ENCODE results near the gene RNF5. TPM values are rescaled to one million over a fixed set of nuclear protein-coding genes. Genes with fewer than 3 reads are reported as not detected.

RNF5 gene
- total and polyA plus RNA-seq, 2 of the 4 experiments (the other 2 are of a cell fraction), result 18.8 to 41.4 TPM

GRCh38 chr6:32151863-32152768, 26.1 kb upstream of the RNF5 start, which contains the start of gene PRRT1:
Gene PRRT1 (minus strand): TSS chr6:32151939. CDS start chr6:32151827, 112 bp downstream.
- Histone ChIP-seq H3K56ac (ENCODE audit: extremely low read depth, insufficient read depth, low read length) (no peak within 1 kb of the TSS), H3K4me1 (ENCODE audit: control insufficient read depth, insufficient read depth, low read length) (peaks cover 23% of the 10 kb centered on the region), H2BK5ac (ENCODE audit: low read depth, low read length, poor library complexity, severe bottlenecking) (peak within 1 kb of the TSS; percentile 81), H3K36me3 (ENCODE audit: control insufficient read depth, insufficient read depth, low read length) (peaks cover 4% of the 10 kb centered on the region; the same call in 1 of the 2 replicates), H3K9ac (ENCODE audit: low read depth, low read length) (peak within 1 kb of the TSS; percentile 70), H3K27ac (ENCODE audit: insufficient read depth, low read length) (peak within 1 kb of the TSS; percentile 84; the same call in 1 of the 2 replicates), H2AFZ (replicated peaks; ENCODE audit: low read length, poor library complexity) (peak within 1 kb of the TSS; percentile 96), H2AK9ac (replicated peaks; ENCODE audit: low read depth, low read length, poor library complexity) (peak within 1 kb of the TSS; percentile 80), H4K91ac (ENCODE audit: insufficient read depth, low read depth, low read length) (peak within 1 kb of the TSS; percentile 73), H4K20me1 (ENCODE audit: insufficient read depth, low read length) (no peaks in the 10 kb centered on the region), H3K4me3 (ENCODE audit: insufficient read depth, low read depth, low read length) (peak within 1 kb of the TSS; percentile 67), H3K79me1 (ENCODE audit: low read depth in 1 of 2, low read length in 2 of 2) (peaks cover 6 to 34% of the 10 kb centered on the region in 2 experiments), H2BK15ac (ENCODE audit: low read depth, low read length) (peak within 1 kb of the TSS; percentile 59; the same call in 2 of the 3 replicates), H3K23ac (ENCODE audit: low read depth, low read length) (peak within 1 kb of the TSS; percentile 96), H4K5ac (ENCODE audit: low read depth, low read length) (peak within 1 kb of the TSS; percentile 87), H2BK20ac (ENCODE audit: low read depth, low read length) (peak within 1 kb of the TSS; percentile 57), H3K27me3 (ENCODE audit: control insufficient read depth, insufficient read depth, low read length) (peaks cover 14% of the 10 kb centered on the region), H4K8ac (ENCODE audit: low read depth in 2 of 2, low read length in 2 of 2) (peak within 1 kb of the TSS; percentile 75 to 96), H3K9me1 (ENCODE audit: insufficient read depth, low read length) (0 out of 2 replicates have a peak, but pooled peaks cover 4% of the 10 kb centered on the region), H2BK120ac (ENCODE audit: low read depth, low read length) (peak within 1 kb of the TSS; percentile 78), H2AK5ac (ENCODE audit: low read depth, low read length) (peak within 1 kb of the TSS; percentile 80), H3K4ac (ENCODE audit: low read depth, low read length) (peak within 1 kb of the TSS; percentile 84), H3K9me3 (ENCODE audit: control insufficient read depth, insufficient read depth, low read length) (peaks cover 2% of the 10 kb centered on the region; the same call in 1 of the 2 replicates), H3K14ac (replicated peaks; ENCODE audit: low read depth, low read length) (peak within 1 kb of the TSS; percentile 82), H3K18ac (ENCODE audit: low read depth, low read length) (peak within 1 kb of the TSS; percentile 26; the same call in 1 of the 2 replicates), H3K4me2 (ENCODE audit: low read depth, low read length) (peak within 1 kb of the TSS; percentile 85)
- TF ChIP-seq USF2 (IDR thresholded peaks at IDR 0.05; ENCODE audit: low read depth, low read length) (no peak), MAZ (IDR thresholded peaks at IDR 0.05; ENCODE audit: borderline replicate concordance, low read depth, low read length) (0 out of 2 replicates have a peak, but pooled peaks have one; percentile 7)
- ATAC-seq (ENCODE audit: low read depth) (no peak), DNase-seq (no peak)
- WGBS, 2 experiments (ENCODE audit: extremely low coverage in 2 of 2, insufficient read length in 1 of 2), result no CpG with 5 or more reads among the region's 24 CpGs
- ChIA-PET POLR2A (ENCODE audit: unreplicated experiment) (interaction anchor here (0.7 kb wide), 1 partner anchor 16 kb away, joined by 6 read pairs; no protein-coding TSS in a partner anchor), CTCF (no interaction called here)
- dilution Hi-C loops (cut with HindIII; ENCODE audit: low sequenced_read_pairs, unreplicated experiment) (no loop called here), in situ Hi-C loops (cut with MboI; ENCODE audit: low sequenced_read_pairs) (no loop called here), intact Hi-C loops (cut with micrococcal nuclease) (loop anchor here (2.0 to 10.0 kb wide), 3 partner anchors 25 to 250 kb away; partner anchors contain the start of genes AGPAT1 and ZBTB12)
- no TSS peak for BruUV-seq (replicated peaks)

Measured in IMR-90 (cell line).